Keratinocyte (primary cell): ENCODE results near the gene ATG9B. TPM values are rescaled to one million over a fixed set of nuclear protein-coding genes. Genes with fewer than 3 reads are reported as not detected.

ENCODE experiments used
- DNase-seq: peaks from one replicate; pipeline ENCODE4 v3.0.0-alpha.2; 2011; ENCODE audit warnings: low read depth, missing footprints, low spot score
- FAIRE-seq: peaks from 2 replicates; lab custom pipeline; 2011; peaks lifted over from hg19 to GRCh38; lab: Jason Lieb, UNC
- H2AFZ ChIP-seq: 2 replicates; pipeline ENCODE4 v1.6.0; 2012; ENCODE audit warnings: low read length, control low read depth, inconsistent platforms; ENCODE audit not compliant: control insufficient read depth
- H3K27ac ChIP-seq: 2 replicates; pipeline ENCODE4 v1.5.1; 2011; ENCODE audit warnings: low read length; ENCODE audit not compliant: control insufficient read depth, insufficient read depth
- H3K27me3 ChIP-seq: 3 replicates; pipeline ENCODE4 v1.6.0; 2011; ENCODE audit warnings: low read length; ENCODE audit not compliant: control insufficient read depth, insufficient read depth; ENCODE audit errors: extremely low read depth
- H3K36me3 ChIP-seq, 2 experiments: 2 replicates in 1 of 2; 3 replicates in 1 of 2; pipeline ENCODE4 v1.5.1; 2011; ENCODE audit warnings: low read length in 2 of 2, mild to moderate bottlenecking in 1 of 2; ENCODE audit not compliant: control insufficient read depth in 2 of 2, insufficient read depth in 2 of 2; ENCODE audit errors: extremely low read depth in 1 of 2
- H3K4me1 ChIP-seq: 3 replicates; pipeline ENCODE4 v1.5.1; 2011; ENCODE audit warnings: low read length; ENCODE audit not compliant: control insufficient read depth, insufficient read depth; ENCODE audit errors: extremely low read depth
- H3K4me2 ChIP-seq: 3 replicates; pipeline ENCODE4 v1.6.0; 2011; ENCODE audit warnings: low read depth, low read length; ENCODE audit not compliant: control insufficient read depth, insufficient read depth; ENCODE audit errors: extremely low read depth
- H3K4me3 ChIP-seq, 3 experiments: fragments of 200-600 bp in 1 of 3; sonication (generic) in 1 of 3; 2 replicates in 2 of 3; 3 replicates in 1 of 3; pipeline ENCODE4 v1.5.1; 2011 to 2016; ENCODE audit warnings: low read length in 3 of 3, mild to moderate bottlenecking in 3 of 3, control low read depth in 2 of 3, inconsistent platforms in 1 of 3, low read depth in 1 of 3, mixed read lengths in 1 of 3, mixed run types in 1 of 3, moderate library complexity in 1 of 3; ENCODE audit not compliant: control insufficient read depth in 2 of 3, insufficient read depth in 2 of 3; ENCODE audit errors: extremely low read depth in 1 of 3
- H3K79me2 ChIP-seq: 2 replicates; pipeline ENCODE4 v1.6.0; 2012; ENCODE audit warnings: low read length; ENCODE audit not compliant: control insufficient read depth, insufficient read depth
- H3K9ac ChIP-seq: 3 replicates; pipeline ENCODE4 v1.6.0; 2011; ENCODE audit warnings: low read length; ENCODE audit not compliant: control insufficient read depth, insufficient read depth; ENCODE audit errors: extremely low read depth
- H3K9me1 ChIP-seq: 3 replicates; pipeline ENCODE4 v1.6.0; 2011; ENCODE audit warnings: low read length; ENCODE audit not compliant: control insufficient read depth, insufficient read depth; ENCODE audit errors: extremely low read depth
- H3K9me3 ChIP-seq: 2 replicates; pipeline ENCODE4 v1.5.1; 2012; ENCODE audit warnings: low read depth, low read length; ENCODE audit not compliant: control insufficient read depth
- H4K20me1 ChIP-seq: 3 replicates; pipeline ENCODE4 v1.6.0; 2011; ENCODE audit warnings: low read length; ENCODE audit not compliant: control insufficient read depth, insufficient read depth; ENCODE audit errors: extremely low read depth
- CTCF ChIP-seq, 3 experiments: IDR thresholded peaks in 1 of 3; conservative IDR thresholded peaks in 1 of 3; optimal IDR thresholded peaks in 1 of 3; 2 replicates in 2 of 3; 3 replicates in 1 of 3; pipeline versions ENCODE3 to v1.5.1; 2011; ENCODE audit warnings: low read length in 3 of 3, mild to moderate bottlenecking in 3 of 3, moderate library complexity in 2 of 3, control low read depth in 1 of 3, inconsistent platforms in 1 of 3; ENCODE audit not compliant: insufficient read depth in 2 of 3; ENCODE audit errors: extremely low read depth in 1 of 3
- EZH2 ChIP-seq: IDR thresholded peaks from one replicate; pipeline ENCODE4 v1.6.1; 2012; ENCODE audit warnings: inconsistent platforms, mild to moderate bottlenecking, low read length, moderate library complexity
- dilution Hi-C: fragments of 300-500 bp; cut with MboI; formaldehyde crosslinking; loops from one replicate; pipeline ENCODE4 v1.7.0; 2020; ENCODE audit warnings: low sequenced_read_pairs; ENCODE audit not compliant: extremely low pct_ligation_motif_present
- polyA plus RNA-seq, 5 experiments: library from polyadenylated mRNA; depleted of rRNA in 3 of 5; stranded (reverse) in 3 of 5; stranded (forward) in 1 of 5; unstranded in 1 of 5; fragments of >200 nt; gene quantifications; 1 replicate in 1 of 5; 2 replicates in 3 of 5; 3 replicates in 1 of 5; pipeline versions ENCODE4 v1.2.1 to v1.2.3, GENCODE V29; 2011 to 2012; ENCODE audit warnings: missing spikeins in 2 of 5, low read depth in 1 of 5, low replicate concordance in 1 of 5

The ATG9B gene
- polyA plus RNA-seq, 1 donor (not counting 4 experiments of a cell fraction or from before 2014, with no cell fraction given) = 0.12 TPM

GRCh38 chr7:151045967-151046366, 21.7 kb upstream of the ATG9B start:
- Histone ChIP-seq H3K9ac (no peak overlapping the region), H3K4me1 (peaks cover 3% of the 10 kb centered on the region), H3K27ac (no peak overlapping the region), H3K4me2 (no peak overlapping the region), H3K27me3 (peaks cover 4% of the 10 kb centered on the region), H3K36me3 (peaks cover 5 to 14% of the 10 kb centered on the region in 2 experiments), H3K9me1 (no peaks in the 10 kb centered on the region), H3K79me2 (no peaks in the 10 kb centered on the region), H3K9me3 (no peaks in the 10 kb centered on the region), H3K4me3 (no peak overlapping the region), H4K20me1 (no peaks in the 10 kb centered on the region), H2AFZ (no peak overlapping the region)
- DNase-seq (no peak), FAIRE-seq (no peak)
- dilution Hi-C loops = no loop called here
- TF ChIP-seq EZH2 = no peak
- no peak for TF ChIP-seq CTCF (optimal IDR thresholded peaks at IDR 0.05 in 1 of 3, IDR thresholded peaks at IDR 0.05 in 1 of 3, conservative IDR thresholded peaks at IDR 0.05 in 1 of 3; ENCODE audit: extremely low read depth in 1 of 3, insufficient read depth in 2 of 3, low read length in 3 of 3)

- peaks cover 3% of the 10 kb centered on the region for H3K4me1 ChIP-seq
These were observed 21.0 kb upstream of the ATG9B start for GRCh38 chr7:151045262-151045661.

More at GRCh38 chr7:151045262-151045661, 21.0 kb upstream of the ATG9B start:
- DNase-seq = no peak
- Histone ChIP-seq H3K36me3 (peaks cover 5 to 16% of the 10 kb centered on the region in 2 experiments), H3K27ac (no peak overlapping the region), H3K9me3 (no peaks in the 10 kb centered on the region), H3K4me2 (no peak overlapping the region), H3K79me2 (no peaks in the 10 kb centered on the region), H4K20me1 (no peaks in the 10 kb centered on the region), H3K27me3 (peaks cover 1% of the 10 kb centered on the region), H3K9ac (no peak overlapping the region), H2AFZ (no peak overlapping the region), H3K4me3 (no peak overlapping the region), H3K9me1 (no peaks in the 10 kb centered on the region)
- FAIRE-seq = no peak
- dilution Hi-C loops = no loop called here
- no peak for TF ChIP-seq CTCF (optimal IDR thresholded peaks at IDR 0.05 in 1 of 3, IDR thresholded peaks at IDR 0.05 in 1 of 3, conservative IDR thresholded peaks at IDR 0.05 in 1 of 3; ENCODE audit: extremely low read depth in 1 of 3, insufficient read depth in 2 of 3, low read length in 3 of 3)
- TF ChIP-seq EZH2 = no peak
